Fibroblast of skin of scalp (primary cell): ENCODE data around the gene NPBWR2.
"Not testable (repeated sequence)": the region's sequence is repeated elsewhere in the genome, so short reads cannot be mapped to it uniquely, and the experiment has no call there.

Experiments
- DNase-seq: peaks from one replicate; pipeline ENCODE4 v3.0.0-alpha.2; 2013

NPBWR2 gene

DNA sequence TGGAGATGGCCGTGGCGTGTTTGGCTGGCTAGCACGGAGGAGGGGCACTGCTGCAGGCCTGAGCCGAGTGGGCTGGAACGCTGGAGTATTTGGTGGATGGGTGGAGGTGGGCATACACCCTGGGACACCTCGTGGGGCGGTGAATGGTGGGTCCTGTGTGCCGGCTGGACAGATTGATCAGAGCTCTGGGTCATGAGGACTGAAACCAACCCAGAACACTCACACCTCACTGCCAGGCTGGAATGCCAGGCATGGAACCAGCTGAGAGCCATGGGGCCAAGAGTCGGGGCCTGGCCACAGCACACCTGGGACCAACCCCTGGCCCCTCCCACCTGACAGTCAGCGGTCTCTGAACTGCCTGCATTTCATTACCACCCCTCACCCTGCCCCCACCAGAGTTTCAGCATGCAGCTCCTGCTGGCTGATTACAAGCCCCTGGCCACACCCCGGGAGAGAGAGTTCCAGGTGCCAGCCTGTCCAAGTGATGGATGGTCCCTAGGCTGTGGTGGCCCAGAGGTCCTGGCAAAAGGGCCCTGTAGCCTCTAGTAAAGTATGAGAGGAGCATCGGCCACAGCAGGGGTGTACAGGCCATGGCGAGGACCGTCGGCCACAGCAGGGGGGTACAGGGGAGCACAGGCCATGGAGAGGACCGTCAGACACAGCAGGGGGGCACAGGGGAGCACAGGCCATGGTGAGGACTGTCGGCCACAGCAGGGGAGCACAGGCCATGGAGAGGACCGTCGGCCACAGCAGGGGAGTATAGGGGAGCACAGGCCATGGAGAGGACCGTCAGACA is 3.3 kb downstream of the NPBWR2 start:
- no peak for DNase-seq

DNA sequence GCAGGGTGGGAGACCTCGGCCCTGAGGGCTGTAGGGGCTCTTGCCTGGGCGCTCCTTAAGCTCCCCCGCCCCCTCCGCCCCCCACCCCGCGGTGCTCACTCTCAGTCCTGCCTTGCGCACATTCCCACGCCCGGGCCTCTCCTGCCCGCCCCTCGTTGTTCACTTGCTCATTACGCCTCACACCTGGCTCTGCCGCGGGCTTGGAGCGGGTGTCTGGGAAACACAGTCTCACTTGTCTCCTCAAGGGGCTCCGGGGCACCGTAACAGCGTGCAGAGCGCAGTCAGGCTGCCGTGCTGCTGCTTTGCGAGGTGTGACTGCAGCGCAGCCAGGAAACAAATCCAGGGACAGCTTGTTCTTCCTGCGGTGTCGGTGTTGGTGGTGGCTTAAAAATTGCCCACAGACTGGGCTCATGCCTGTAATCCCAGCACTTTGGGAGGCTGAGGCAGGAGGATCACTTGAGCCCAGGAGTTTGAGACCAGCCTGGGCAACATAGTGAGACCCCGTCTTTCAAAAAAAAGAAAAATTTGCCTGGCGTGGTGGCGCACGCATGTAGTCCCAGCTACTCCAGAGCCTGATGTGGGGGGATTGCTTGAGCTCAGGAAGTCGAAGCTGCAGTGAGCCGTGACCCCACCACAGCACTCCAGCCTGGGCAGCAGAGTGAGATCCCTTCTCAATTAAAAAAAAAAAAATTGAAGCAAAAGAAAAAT is 4.6 kb downstream of the NPBWR2 start:
- no peak for DNase-seq

- no peak for DNase-seq
These were observed 5.4 kb downstream of the NPBWR2 start for GRCh38 chr20:64101731-64102621.

GRCh38 chr20:64100946-64101688 is 6.2 kb downstream of the NPBWR2 start:
- no peak for DNase-seq

GRCh38 chr20:64100566-64100888 is 6.8 kb downstream of the NPBWR2 start:
- DNase-seq, result no peak

DNA sequence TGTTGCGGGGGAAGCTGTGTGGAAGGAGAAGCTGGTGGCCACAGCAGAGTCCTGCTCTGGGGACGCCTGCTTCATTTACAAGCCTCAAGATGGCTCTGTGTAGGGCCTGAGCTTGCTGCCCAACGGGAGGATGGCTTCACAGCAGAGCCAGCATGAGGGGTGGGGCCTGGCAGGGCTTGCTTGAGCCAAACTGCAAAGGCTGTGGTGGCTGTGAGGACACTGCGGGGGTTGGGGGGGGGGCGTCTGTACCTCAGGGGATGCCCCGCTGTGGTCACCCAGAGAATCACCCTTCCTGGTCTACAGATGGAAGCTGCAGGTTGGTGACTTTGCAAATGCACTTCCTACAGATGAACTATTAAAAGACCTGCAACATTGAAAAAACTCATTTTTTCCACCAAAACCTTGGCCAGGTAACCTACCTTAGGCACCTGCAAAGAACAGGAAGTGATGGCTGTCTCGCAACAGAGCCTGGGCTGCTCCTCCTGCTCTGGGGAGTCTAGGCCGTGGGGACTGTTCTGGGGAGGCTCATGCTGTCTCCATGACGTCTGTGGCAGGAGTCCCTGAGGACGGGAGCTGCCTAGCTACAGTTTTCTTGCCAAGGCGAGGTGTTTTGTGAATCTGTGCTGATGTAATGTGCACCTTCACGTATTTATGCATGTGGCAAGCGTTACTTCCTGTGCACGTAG is 7.3 kb downstream of the NPBWR2 start:
- DNase-seq, result no peak

GRCh38 chr20:64099086-64099786 is 8.1 kb downstream of the NPBWR2 start:
- DNase-seq, result no peak

DNA sequence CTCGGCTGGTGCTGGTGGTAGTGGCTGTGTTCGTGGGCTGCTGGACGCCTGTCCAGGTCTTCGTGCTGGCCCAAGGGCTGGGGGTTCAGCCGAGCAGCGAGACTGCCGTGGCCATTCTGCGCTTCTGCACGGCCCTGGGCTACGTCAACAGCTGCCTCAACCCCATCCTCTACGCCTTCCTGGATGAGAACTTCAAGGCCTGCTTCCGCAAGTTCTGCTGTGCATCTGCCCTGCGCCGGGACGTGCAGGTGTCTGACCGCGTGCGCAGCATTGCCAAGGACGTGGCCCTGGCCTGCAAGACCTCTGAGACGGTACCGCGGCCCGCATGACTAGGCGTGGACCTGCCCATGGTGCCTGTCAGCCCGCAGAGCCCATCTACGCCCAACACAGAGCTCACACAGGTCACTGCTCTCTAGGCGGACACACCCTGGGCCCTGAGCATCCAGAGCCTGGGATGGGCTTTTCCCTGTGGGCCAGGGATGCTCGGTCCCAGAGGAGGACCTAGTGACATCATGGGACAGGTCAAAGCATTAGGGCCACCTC is 8.8 kb downstream of the NPBWR2 start:
- DNase-seq, result no peak

DNA sequence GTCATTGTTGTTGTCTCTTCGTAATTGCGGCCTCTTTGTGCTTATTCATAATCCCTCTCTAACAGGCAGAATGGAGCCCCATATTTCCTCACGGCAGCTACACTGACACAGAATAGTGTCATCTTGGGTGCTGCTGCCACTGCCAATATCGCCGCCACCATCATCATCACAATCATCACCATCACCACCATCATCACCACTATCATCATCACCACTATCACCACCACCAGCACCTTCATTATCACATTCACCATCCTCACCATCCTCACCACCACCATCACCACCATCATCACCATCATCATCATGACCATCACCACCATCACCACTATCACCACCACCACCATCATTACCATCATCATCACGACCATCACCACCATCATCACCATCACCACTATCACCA is 10.8 kb downstream of the NPBWR2 start:
- DNase-seq, result no peak

GRCh38 chr20:64095927-64096326 is 11.4 kb downstream of the NPBWR2 start:
- DNase-seq, result no peak

DNA sequence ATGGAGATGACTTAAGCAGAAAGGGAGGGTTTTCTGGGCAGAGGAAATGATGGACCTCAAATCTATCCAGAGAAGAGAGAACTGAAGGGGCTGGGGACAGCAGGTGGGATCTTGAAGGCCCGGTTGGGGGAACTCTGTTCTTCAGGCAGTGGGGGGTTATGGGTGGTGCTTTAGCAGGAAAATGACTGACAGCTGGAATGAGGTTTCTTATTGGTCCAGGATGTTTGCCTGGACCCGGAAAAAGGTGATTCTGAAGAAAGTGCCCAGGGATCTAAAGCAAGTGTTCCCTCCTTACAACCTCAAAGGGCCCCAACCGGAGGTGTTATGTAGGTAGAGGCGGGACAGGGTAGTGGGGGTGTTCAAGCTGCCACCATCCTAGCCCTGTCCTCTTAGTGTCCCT is 11.9 kb downstream of the NPBWR2 start:
- DNase-seq, result no peak

DNA sequence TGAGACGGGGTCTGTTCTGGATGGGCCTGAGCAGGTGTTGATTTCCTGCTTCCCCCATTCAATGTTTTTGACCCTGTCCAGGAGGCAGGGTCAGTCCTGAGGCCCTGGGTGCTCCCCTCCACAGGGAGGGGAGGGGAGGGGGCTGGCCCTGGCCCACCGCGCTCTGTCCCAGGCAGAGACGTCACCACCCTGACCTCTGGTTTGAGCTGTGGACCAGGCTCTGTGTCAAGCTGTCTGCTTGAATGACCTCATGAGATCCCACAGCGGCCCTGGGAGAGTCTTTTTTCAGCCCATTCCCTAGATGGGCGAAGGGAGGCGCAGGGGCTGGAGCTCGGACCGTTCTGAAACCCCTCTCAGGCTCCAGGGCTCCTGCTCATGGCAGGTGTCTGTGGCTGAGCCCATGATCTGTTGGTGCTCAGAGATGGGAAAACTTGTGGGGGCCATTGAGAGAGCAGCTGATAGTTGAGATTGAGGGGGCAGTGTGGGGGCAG is 14.3 kb downstream of the NPBWR2 start:
- DNase-seq, result no peak

DNA sequence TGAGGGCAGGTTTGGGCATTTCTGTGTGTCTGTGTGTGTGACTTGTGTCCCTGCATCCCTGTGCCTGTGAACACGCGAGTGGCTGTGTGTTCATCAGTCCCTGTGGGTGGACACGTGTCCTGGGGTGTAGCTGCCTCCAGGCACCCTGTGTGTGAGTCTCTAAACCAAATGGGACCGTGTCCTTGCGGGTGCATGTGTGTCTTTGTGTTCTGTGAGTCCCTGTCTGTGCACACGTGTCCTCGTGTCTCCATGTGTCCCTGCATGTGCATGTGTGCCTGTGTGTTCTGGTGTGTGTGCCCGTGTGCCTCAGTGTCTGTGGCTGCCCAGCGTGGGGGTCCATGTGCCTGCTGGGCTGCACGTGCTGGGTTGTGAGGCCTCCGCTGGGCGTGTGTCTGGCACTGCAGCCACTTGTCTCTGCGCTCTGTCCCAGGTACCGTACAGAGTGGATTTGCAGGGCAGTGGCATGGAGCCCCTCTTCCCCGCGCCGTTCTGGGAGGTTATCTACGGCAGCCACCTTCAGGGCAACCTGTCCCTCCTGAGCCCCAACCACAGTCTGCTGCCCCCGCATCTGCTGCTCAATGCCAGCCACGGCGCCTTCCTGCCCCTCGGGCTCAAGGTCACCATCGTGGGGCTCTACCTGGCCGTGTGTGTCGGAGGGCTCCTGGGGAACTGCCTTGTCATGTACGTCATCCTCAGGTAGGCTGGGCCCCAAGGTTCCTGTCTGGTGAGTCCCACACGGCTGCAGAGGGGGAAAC is 14.9 kb downstream of the NPBWR2 start:
- DNase-seq, result no peak

GRCh38 chr20:64091770-64092169 is 15.6 kb downstream of the NPBWR2 start:
- no peak for DNase-seq

DNA sequence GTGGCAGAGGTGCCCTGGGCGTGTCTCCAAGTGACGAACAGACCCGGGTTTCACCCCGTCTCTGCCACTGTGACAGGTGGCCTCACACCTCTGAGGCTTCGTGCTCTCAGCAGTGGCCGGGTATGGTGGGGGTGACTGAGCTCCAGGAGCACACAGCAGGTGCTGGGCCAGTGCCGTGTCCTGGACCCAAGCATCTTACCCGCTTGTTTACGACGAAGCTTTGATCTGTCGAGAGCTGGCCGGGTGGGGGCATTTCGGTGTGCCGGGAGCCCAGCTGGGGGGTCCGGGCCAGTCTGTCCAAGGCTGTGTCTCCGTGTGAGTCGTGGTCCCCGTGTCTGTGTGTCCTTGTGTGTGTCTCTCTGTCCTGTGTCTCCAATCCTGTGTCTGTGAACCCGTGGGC is 16.0 kb downstream of the NPBWR2 start:
- DNase-seq, result no peak

DNA sequence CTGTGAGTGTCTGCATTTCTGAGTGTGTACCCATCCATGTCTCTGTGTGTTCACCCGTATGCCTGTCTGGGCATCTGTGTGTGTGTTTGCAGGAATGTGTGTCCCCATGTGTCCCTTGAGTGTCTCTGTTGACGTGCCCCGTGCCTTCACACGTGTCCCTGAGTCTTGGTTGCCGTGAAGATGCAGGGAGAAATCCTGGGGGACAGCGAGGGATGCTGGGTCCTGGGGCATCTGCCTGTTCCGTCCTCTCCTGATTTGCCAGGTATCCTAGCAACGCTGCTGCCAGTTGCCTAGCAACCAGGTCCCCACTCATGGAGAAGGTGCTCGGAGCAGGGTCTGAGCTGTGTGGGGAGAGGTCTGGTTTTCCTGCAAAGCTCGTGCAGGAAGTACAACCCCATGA is 17.2 kb downstream of the NPBWR2 start:
- no peak for DNase-seq

DNA sequence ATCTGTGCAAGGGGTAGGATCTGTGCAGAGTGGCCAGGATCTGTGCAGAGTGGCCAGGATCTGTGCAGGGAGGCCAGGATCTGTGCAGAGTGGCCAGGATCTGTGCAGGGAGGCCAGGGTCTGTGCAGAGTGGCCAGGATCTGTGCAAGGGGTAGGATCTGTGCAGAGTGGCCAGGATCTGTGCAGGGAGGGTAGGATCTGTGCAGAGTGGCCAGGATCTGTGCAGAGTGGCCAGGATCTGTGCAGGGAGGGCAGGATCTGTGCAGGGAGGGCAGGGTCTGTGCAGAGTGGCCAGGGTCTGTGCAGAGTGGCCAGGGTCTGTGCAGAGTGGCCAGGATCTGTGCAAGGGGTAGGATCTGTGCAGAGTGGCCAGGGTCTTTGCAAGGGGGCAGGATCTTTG is 18.8 kb downstream of the NPBWR2 start:
- DNase-seq, result not testable (repeated sequence)

DNA sequence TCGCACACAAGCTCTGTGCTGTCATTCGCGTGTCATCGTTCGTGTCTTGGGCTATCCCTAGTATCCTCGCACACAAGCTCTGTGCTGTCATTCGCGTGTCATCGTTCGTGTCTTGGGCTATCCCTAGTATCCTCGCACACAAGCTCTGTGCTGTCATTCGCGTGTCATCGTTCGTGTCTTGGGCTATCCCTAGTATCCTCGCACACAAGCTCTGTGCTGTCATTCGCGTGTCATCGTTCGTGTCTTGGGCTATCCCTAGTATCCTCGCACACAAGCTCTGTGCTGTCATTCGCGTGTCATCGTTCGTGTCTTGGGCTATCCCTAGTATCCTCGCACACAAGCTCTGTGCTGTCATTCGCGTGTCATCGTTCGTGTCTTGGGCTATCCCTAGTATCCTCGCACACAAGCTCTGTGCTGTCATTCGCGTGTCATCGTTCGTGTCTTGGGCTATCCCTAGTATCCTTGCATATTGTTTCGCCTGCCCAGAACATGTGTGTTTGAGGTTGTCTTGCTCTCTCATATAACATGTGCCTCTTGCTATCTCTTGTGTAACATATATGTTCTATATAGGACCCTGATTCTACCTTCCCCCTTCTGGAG is 20.0 kb downstream of the NPBWR2 start:
- not testable (repeated sequence) for DNase-seq

DNA sequence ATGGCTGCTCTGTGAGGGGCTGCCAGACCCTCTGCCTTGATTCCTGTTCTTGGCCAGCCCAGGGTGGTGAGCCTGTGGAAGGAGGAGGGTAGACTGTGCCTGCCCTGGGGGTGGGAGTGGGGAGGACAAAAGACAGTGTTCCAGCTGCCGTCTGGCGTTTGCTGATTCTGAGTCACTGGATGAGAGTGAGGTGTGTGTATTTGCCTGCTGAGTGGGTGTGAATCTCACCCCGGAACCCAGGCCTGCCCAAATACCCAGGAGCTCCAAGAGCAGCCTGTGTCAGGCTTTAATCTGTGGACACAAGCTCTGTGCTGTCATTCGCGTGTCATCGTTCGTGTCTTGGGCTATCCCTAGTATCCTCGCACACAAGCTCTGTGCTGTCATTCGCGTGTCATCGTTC is 20.6 kb downstream of the NPBWR2 start:
- DNase-seq, result no peak

- DNase-seq, result no peak
These were observed 22.6 kb downstream of the NPBWR2 start for GRCh38 chr20:64084685-64085152.
